ENCODE results near the gene MFAP3L.

MFAP3L gene

DNA sequence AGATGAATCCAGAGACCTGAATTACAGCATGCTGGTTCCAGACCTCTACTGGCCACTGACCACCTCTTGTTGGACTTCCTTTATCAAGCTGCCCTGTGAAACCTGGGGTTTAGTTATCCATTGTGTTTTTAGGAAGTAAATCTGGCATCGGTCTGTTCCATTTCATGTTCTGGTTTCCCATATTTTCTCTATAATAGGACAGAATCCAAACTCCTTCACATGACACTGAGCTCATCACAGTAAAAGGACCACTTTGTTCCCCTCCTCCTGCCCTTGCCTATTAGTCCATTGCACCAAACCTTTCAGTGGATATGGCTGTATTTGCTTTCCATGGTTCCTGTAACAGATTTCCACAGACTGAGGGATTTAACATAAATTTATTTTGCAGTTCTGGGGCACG lies 4.0 kb downstream of the MFAP3L start:
- DNase-seq = peak in 5 of 51 donors; percentile 19 to 75 (median 26)

GRCh38 chr4:170017252-170017651 lies 8.9 kb downstream of the MFAP3L start:
- DNase-seq = peak in 3 of 51 donors; percentile 22 to 35 (median 22)

DNA sequence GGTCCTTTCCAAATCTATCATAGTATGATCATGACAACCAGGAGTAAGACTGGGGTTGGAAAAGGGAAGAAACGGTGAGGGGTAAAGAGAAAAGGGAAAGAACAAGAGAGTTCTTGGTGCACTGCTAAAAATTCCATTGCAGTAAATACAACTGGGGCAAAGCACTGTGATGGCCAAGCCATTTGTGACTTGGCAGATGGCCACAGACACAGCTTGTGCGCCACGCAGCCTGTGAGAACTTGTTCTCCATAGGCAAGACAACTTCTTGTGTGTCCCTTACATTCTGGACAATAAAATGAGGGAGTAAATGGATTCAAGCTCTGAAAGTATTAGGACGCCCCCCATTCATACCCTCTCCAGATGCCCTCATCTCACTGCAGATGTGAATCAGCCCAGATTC lies 10.9 kb downstream of the MFAP3L start:
- DNase-seq = peak in 41 of 51 donors; percentile 9 to 82 (median 49)

- peak in 18 of 51 donors; percentile 5 to 55 (median 22) for DNase-seq
Measured at GRCh38 chr4:170014359-170015011, 11.7 kb downstream of the MFAP3L start.

- DNase-seq = no peak
Measured at GRCh38 chr4:170012629-170012958, 13.6 kb downstream of the MFAP3L start.

GRCh38 chr4:170011921-170012628 lies 14.1 kb downstream of the MFAP3L start:
- DNase-seq = peak in 20 of 51 donors; percentile 7 to 58 (median 33)

- DNase-seq = no peak
Measured at GRCh38 chr4:170009291-170009690, 16.9 kb downstream of the MFAP3L start.

DNA sequence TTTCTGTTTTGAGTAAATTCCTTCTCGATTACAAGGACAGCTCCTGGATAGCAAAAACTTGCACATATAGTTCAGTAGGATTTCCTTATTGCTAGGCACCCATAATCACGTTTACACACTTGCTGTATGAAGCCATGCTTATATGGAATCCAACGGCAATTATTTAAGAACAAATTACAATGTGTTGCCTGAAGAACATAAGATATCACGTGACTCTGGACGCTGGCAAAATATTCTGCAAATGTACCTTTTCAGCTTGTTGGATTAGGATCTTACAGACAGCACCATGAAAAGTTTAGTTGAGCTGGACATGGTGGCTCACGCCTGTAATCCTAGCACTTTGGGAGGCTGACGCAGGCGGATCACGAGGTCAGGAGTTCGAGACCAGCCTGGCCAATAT lies 17.4 kb downstream of the MFAP3L start:
- no peak for DNase-seq

GRCh38 chr4:170008371-170008770 lies 17.8 kb downstream of the MFAP3L start:
- no peak for DNase-seq

GRCh38 chr4:170007113-170007512 lies 19.1 kb downstream of the MFAP3L start:
- no peak for DNase-seq

DNA sequence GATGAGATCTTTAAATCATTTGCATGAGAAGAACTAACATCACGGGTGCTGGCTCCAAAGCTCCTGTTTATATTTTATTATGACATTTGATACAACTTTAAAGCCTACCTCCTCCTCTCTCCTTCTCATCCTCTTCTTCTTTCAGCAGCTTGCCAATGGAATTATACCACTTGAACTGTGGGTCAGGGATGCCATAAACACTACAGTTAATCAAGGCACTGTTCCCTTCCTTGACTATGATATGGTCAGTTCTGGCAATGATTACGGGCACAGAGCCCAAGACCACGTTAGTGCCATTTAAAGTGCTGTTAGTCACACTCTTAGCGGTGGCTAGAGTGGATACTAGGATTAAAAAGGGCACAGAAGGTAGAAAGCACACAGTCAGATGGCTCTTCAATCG lies 20.7 kb downstream of the MFAP3L start:
- peak in 2 of 51 donors; percentile 1 to 20 for DNase-seq

DNA sequence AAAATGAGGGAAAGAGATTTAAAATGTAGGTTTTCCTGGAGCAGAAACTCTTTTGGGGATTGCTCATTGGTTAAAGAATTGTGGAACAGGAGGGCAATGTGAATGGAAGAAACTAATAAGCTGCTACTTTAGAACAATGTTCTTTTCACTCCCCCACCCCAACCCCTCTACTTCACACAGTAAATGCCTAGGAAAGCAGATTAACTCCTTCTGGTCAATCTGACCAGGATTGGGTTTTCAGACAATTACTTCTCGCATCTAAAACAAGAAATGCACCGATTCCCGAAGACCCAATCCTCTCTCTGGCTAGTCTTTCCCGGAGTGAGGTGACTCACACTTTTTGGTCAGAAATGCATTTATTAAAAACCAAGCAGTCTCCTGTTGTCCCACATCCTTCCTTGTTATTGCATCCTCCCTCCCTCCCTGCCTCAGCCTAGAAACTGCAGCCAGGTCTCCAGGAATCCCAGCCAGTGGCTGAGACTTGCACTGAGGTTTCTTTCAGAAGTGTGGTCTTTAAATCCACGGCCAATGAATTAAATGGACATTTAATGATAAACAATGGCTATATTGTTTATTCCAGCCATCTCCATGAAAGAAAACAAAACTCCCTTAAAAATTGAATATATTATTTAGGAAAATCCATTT lies 21.4 kb downstream of the MFAP3L start:
- DNase-seq = peak in 9 of 51 donors; percentile 6 to 49 (median 31)

DNA sequence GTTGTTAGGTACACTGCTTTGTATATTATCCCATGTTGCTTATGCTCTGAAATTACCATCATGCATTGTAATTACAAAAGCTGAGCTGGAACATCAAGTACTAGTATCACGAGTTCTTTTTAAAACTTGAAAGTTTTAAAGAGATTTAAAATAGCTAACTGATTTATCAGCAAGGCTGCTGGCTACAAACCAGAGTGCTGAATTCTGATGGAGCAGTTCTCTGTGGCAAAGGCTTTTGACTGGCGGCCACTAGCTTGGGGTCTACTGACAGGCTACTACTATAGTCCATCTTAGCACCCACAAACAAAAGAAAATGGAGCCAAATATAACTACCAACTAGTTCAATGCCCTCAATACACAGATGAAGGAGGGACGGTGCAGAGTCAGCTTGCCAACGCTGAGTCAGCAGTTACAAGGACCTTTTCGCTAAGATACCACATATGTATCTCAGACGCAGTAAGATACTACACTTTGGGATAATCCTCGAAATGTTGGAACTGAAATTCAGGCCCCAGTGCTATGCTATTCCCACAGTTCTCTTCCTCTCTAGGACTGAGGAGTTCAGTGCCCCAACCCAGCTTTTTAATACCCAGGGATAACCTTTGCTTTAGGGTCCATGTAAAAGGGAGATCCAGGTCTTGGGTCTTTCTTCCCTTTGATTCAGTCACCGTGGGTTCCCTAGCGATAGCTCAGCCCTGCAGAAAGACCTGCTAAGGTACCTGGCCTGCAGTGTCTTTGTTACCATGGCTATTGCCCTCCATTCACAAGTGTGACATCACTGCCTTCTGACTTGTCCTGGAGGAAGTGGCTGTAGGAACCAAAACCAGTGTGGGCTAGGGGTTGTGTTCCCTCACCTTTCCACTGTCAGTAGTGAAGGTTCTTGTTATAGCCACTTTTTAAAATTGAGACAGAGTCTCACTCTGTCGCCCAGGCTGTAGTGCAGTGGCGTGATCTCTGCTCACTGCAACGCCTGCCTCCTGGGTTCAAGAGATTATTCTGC lies 22.8 kb downstream of the MFAP3L start:
- peak in 1 of 51 donors; percentile 40 for DNase-seq

GRCh38 chr4:170001745-170002267 lies 24.4 kb downstream of the MFAP3L start:
- peak in 1 of 51 donors; percentile 11 for DNase-seq

DNA sequence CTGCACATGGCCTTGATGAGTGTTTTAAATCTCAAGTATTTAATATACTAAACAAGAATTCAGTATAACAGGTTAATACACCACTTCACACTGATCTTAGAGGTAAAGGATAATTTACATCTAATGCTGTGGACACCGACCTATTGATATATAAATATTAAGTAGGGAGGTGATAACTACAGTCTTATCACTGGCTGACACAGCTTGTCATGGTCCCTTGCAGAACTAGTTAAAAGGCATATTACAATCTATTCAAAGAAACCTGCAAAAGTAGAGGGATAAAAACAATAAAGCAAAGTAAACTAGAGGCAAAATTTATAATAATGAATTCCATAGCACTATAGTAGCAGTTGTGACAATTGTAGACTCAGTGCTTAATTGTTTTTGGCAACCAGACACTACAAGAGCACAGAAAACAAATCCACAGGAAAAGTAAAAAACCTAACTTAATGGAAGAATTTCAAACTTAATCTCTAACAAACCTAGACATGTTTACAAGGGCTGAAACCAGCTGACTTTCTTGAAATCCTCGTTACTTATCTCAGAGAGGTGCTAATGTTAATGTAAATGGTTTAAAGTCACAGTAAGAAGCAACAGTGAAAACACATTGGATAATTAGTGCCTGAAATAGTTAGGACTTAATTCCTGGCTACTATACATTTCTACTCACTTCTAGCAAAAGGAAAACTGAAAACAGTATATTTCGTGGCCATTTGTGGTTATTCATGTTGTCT lies 25.0 kb downstream of the MFAP3L start:
- DNase-seq = no peak

GRCh38 chr4:169999923-170000322 lies 26.3 kb downstream of the MFAP3L start:
- no peak for DNase-seq

- DNase-seq = no peak
Measured at GRCh38 chr4:169998981-169999380, 27.2 kb downstream of the MFAP3L start.

DNA sequence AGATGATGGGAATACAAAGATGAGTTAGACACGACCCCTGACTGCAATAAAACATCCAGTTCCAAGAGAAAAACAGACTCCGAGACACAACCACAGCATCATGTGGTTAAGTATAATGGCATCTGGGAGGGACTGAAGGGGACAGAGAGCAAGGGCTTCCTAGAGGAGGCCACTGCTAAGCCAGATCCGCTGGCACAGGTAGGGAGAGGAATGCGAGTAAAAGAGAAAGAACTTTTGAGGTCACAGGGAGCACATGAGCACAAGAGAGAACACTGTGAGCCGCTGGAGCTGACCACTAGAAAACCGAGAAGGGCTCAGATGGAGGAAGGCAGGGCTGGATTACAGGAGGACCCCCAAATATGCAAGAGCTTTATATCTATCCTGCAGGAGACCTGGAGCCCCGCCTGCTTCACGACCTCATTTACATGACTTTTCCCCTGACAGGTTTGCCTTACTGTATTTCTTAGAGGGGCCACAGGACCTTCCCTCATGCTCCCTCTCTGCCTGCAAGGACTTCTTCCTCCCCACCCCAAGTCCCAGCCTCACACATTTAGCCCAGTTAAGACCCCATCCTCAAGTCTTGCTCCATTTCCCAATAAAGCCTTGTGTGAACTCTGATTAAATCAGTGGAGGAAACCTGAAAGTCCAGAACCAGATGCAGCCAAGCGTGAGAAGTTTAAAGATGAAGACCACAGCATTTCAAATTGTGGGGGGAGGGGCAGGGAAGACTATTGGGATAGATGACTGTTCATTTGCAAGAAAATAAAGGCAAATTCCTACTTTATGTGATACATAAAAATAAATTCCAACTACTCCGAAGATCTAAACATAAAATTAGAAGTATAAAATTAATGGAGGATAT lies 29.6 kb downstream of the MFAP3L start:
- no peak for DNase-seq

DNA sequence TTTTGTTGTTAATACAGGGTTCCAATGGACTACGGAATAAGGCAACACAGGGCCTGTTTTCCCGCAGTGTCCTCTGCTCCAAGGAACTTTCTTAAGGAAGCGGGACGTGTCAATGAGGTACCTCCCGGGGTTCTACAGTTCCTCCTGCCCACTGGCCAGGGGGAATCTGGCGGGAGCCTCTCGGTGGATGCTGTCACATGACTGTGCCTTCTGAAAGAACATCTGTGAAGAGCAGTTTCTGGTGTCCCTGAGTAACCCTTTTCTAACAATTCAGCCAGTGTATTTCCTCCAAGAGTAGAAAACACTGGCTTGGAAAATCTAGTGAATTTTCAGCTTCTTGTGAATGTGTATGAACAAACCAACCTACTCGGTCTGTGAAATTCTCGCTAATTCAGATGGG lies 32.7 kb downstream of the MFAP3L start:
- peak in 46 of 51 donors; percentile 9 to 85 (median 58) for DNase-seq
